Smooth muscle cell (in vitro differentiated cells): ENCODE measurements around the gene TFF3. TPM values are rescaled to one million over a fixed set of nuclear protein-coding genes. Genes with fewer than 3 reads are reported as not detected.

Experiments used
- DNase-seq: peaks from one replicate; lab custom pipeline; 2025; ENCODE audit not compliant: unreplicated experiment; lab: John Stamatoyannopoulos, UW
- H2AFZ ChIP-seq: fragments of 200-600 bp; sonication (generic); 2 replicates; pipeline ENCODE4 v1.6.0; 2016; ENCODE audit warnings: antibody characterized with exemption, low read depth, mild to moderate bottlenecking
- H3F3A ChIP-seq: fragments of 200-600 bp; sonication (generic); 2 replicates; pipeline ENCODE4 v1.6.0; 2017; ENCODE audit warnings: antibody characterized with exemption, low read depth
- H3K27ac ChIP-seq: fragments of 200-600 bp; sonication (generic); 2 replicates; pipeline ENCODE4 v1.5.1; 2016; ENCODE audit warnings: low read depth, mild to moderate bottlenecking
- H3K27me3 ChIP-seq: fragments of 200-600 bp; sonication (generic); 2 replicates; pipeline ENCODE4 v1.6.1; 2016; ENCODE audit warnings: low read depth, mild to moderate bottlenecking
- H3K36me3 ChIP-seq: fragments of 200-600 bp; sonication (generic); 2 replicates; pipeline ENCODE4 v1.5.1; 2016; ENCODE audit warnings: low read depth
- H3K4me1 ChIP-seq: fragments of 200-600 bp; sonication (generic); 2 replicates; pipeline ENCODE4 v1.5.1; 2016; ENCODE audit warnings: low read depth
- H3K4me2 ChIP-seq: fragments of 200-600 bp; sonication (generic); 2 replicates; pipeline ENCODE4 v1.6.0; 2016; ENCODE audit warnings: mild to moderate bottlenecking
- H3K4me3 ChIP-seq: fragments of 200-600 bp; sonication (generic); 2 replicates; pipeline ENCODE4 v1.5.1; 2016; ENCODE audit warnings: mild to moderate bottlenecking
- H3K79me2 ChIP-seq: fragments of 200-600 bp; sonication (generic); 2 replicates; pipeline ENCODE4 v1.6.0; 2016; ENCODE audit warnings: low read depth, mild to moderate bottlenecking
- H3K9ac ChIP-seq: fragments of 200-600 bp; sonication (generic); 2 replicates; pipeline ENCODE4 v1.6.0; 2016; ENCODE audit warnings: low read depth
- H3K9me3 ChIP-seq: fragments of 200-600 bp; sonication (generic); replicated peaks from 2 replicates; pipeline ENCODE4 v1.5.1; 2016; ENCODE audit warnings: low read depth
- H4K20me1 ChIP-seq: fragments of 200-600 bp; sonication (generic); 2 replicates; pipeline ENCODE4 v1.6.0; 2016; ENCODE audit warnings: low read depth
- WGBS: methylation state at CpG from one replicate; pipeline ENCODE4 v1.1.7; 2016; ENCODE audit warnings: low lambda C conversion rate; 5-methylcytosine and 5-hydroxymethylcytosine counted together
- polyA plus RNA-seq: library from polyadenylated mRNA; unstranded; fragments of >200 nt; fragmentation: Nextera tagmentation; extraction: Ambion mirVana; gene quantifications from 2 replicates; pipeline ENCODE4 v1.2.1, GENCODE V29; 2016
- total RNA-seq: library from RNA; depleted of rRNA; stranded (reverse); fragments of >200 nt; gene quantifications from 2 replicates; pipeline ENCODE4 v1.2.3, GENCODE V29; 2014
- TF ChIP-seq, protein P1 (sequence below): fragments of 200-600 bp; sonication (generic); IDR thresholded peaks from 2 replicates; pipeline ENCODE4 v1.5.1; 2017; ENCODE audit warnings: borderline replicate concordance, mild to moderate bottlenecking, antibody characterized with exemption; ENCODE audit not compliant: insufficient read depth, poor library complexity, severe bottlenecking

TFF3 gene
- total and polyA plus RNA-seq, 2 experiments from 2014 or later = 0.31 TPM; not detected in 1

DNA sequence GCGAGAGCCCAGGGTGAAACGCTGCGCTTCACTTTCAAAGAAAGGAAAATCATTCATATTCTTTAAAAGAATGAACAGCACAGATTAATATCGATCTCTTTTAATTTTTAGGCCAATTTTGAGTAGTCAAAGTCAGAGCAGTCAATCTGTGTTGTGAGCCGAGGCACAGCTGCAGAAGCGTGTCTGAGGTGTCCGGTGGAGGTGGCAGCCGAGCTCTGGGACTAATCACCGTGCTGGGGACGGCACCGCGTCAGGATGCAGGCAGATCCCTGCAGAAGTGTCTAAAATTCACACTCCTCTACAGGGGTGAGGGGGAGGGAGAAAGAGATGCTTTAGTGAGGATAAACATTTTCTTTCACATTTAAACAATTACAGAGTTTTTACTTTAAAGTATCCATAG lies 47.0 kb upstream of the TFF3 start:
- DNase-seq = no peak
- Histone ChIP-seq H3K4me1 (no peaks in the 10 kb centered on the region), H3K4me2 (no peak overlapping the region), H3K36me3 (no peaks in the 10 kb centered on the region), H3K4me3 (no peak overlapping the region), H3F3A (no peaks in the 10 kb centered on the region), H3K9ac (no peak overlapping the region), H3K27ac (no peak overlapping the region), H3K79me2 (no peaks in the 10 kb centered on the region), H3K9me3 (no peaks in the 10 kb centered on the region), H3K27me3 (no peaks in the 10 kb centered on the region), H2AFZ (no peak overlapping the region), H4K20me1 (no peaks in the 10 kb centered on the region)
- WGBS = 85% methylated on average over 12 of the region's 12 CpGs
- TF ChIP-seq, protein P1, sequence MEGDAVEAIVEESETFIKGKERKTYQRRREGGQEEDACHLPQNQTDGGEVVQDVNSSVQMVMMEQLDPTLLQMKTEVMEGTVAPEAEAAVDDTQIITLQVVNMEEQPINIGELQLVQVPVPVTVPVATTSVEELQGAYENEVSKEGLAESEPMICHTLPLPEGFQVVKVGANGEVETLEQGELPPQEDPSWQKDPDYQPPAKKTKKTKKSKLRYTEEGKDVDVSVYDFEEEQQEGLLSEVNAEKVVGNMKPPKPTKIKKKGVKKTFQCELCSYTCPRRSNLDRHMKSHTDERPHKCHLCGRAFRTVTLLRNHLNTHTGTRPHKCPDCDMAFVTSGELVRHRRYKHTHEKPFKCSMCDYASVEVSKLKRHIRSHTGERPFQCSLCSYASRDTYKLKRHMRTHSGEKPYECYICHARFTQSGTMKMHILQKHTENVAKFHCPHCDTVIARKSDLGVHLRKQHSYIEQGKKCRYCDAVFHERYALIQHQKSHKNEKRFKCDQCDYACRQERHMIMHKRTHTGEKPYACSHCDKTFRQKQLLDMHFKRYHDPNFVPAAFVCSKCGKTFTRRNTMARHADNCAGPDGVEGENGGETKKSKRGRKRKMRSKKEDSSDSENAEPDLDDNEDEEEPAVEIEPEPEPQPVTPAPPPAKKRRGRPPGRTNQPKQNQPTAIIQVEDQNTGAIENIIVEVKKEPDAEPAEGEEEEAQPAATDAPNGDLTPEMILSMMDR = no peak

DNA sequence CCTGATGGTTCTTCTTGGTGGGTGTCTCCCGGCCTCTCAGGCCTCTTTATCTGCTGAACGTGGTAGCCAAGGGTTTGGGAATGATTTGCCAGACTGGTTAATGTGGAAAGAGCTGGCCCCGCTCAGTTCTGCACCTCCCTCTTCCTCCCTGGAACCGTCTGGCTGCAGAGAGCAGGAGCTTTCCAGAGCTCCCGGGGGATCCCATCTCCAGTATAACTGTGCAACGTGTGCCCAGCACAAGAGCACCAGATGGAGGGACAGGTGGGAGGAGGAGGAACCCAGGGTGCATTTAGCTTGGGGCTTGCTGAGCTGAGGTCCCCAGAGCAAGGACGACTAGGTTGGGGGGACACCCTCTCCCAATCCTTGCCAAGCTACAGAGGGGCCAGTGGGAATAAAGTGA lies 46.1 kb upstream of the TFF3 start:
- H3K9ac ChIP-seq = no peak overlapping the region
- TF ChIP-seq, protein P1 = no peak
- H3F3A ChIP-seq = no peaks in the 10 kb centered on the region
- H3K27ac ChIP-seq = no peak overlapping the region
- no peak overlapping the region for H3K4me2 ChIP-seq
- WGBS = 86% methylated on average over 7 of the region's 7 CpGs
- DNase-seq = no peak
- no peaks in the 10 kb centered on the region for H4K20me1 ChIP-seq
- H3K9me3 ChIP-seq = no peaks in the 10 kb centered on the region
- no peaks in the 10 kb centered on the region for H3K27me3 ChIP-seq
- no peaks in the 10 kb centered on the region for H3K36me3 ChIP-seq
- no peaks in the 10 kb centered on the region for H3K4me1 ChIP-seq
- no peak overlapping the region for H3K4me3 ChIP-seq
- H3K79me2 ChIP-seq = no peaks in the 10 kb centered on the region
- no peak overlapping the region for H2AFZ ChIP-seq

DNA sequence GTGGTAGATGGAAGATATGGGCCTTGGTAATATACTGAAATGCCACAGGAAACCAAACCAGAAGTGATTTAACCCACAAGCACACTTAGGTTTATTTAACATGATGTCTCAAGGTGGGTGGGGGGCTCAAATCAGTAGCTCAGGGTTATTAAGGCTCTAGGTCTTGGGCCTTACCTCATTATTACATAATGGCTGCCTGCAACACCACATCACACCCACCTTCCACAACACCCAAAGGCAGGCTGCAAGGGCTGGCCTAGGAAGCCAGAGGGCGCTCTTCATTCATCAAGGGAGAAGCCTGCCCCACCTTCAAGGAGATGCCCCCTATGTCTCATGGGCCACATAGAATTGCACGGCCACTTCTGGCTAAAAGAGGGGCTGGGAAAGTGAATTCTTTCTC lies 45.1 kb upstream of the TFF3 start:
- H2AFZ ChIP-seq = no peak overlapping the region
- H3K9me3 ChIP-seq = no peaks in the 10 kb centered on the region
- H3K9ac ChIP-seq = no peak overlapping the region
- H3K36me3 ChIP-seq = no peaks in the 10 kb centered on the region
- no peak for DNase-seq
- H3K27ac ChIP-seq = no peak overlapping the region
- TF ChIP-seq, protein P1 = no peak
- no peaks in the 10 kb centered on the region for H4K20me1 ChIP-seq
- 73% methylated on average over 2 of the region's 2 CpGs for WGBS
- H3K79me2 ChIP-seq = no peaks in the 10 kb centered on the region
- H3K27me3 ChIP-seq = no peaks in the 10 kb centered on the region
- H3K4me3 ChIP-seq = no peak overlapping the region
- no peaks in the 10 kb centered on the region for H3K4me1 ChIP-seq
- no peak overlapping the region for H3K4me2 ChIP-seq
- H3F3A ChIP-seq = no peaks in the 10 kb centered on the region

DNA sequence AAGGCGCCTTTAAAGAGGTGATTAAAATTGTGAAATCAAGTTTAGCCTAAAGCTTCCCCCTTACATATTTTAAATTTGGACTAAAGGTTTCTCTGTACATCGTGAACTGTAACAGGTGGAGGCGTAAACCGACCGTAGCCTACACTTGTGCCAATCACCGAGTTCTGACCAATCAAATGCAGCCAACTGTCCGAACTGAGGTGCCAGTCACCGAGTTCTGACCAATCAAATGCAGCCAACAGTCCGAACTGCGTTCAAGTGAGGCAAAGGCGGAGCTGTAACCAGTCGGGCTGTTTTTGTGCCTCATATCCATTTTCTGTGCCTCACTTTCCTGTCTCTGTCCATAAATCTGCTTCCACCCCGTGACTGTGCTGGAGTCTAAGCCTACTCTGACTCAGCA lies 43.7 kb upstream of the TFF3 start:
- no peak overlapping the region for H3K9ac ChIP-seq
- no peak overlapping the region for H3K4me3 ChIP-seq
- H3K4me2 ChIP-seq = no peak overlapping the region
- 80% methylated on average over 13 of the region's 13 CpGs for WGBS
- H3K27ac ChIP-seq = no peak overlapping the region
- no peaks in the 10 kb centered on the region for H3K36me3 ChIP-seq
- no peaks in the 10 kb centered on the region for H3F3A ChIP-seq
- no peaks in the 10 kb centered on the region for H3K27me3 ChIP-seq
- no peak for DNase-seq
- no peak overlapping the region for H2AFZ ChIP-seq
- H4K20me1 ChIP-seq = no peaks in the 10 kb centered on the region
- H3K9me3 ChIP-seq = peaks cover 4% of the 10 kb centered on the region
- TF ChIP-seq, protein P1 = no peak
- H3K4me1 ChIP-seq = no peaks in the 10 kb centered on the region
- H3K79me2 ChIP-seq = no peaks in the 10 kb centered on the region
